Fibroblast of lung (primary cell): ENCODE measurements around the gene COL6A2. TPM values are rescaled to one million over a fixed set of nuclear protein-coding genes. Genes with fewer than 3 reads are reported as not detected.

Experiments used
- DNase-seq, 2 donors: peaks; one replicate each; pipeline versions ENCODE4 v3.0.0 to v3.0.0-alpha.2; 2010; ENCODE audit warnings: low read depth in 2 of 2
- H2AFZ ChIP-seq: 2 replicates; pipeline ENCODE4 v1.5.1; 2012; ENCODE audit warnings: low read length, control low read depth, inconsistent platforms
- H3K27ac ChIP-seq: 2 replicates; pipeline ENCODE4 v1.5.1; 2011; ENCODE audit warnings: low read length, control low read depth; ENCODE audit not compliant: insufficient read depth
- H3K27me3 ChIP-seq: 2 replicates; pipeline ENCODE4 v1.5.1; 2011; ENCODE audit warnings: mild to moderate bottlenecking, low read length; ENCODE audit not compliant: control insufficient read depth, insufficient read depth
- H3K36me3 ChIP-seq: 2 replicates; pipeline ENCODE4 v1.5.1; 2011; ENCODE audit warnings: low read length; ENCODE audit not compliant: control insufficient read depth, insufficient read depth
- H3K4me1 ChIP-seq: 2 replicates; pipeline ENCODE4 v1.5.1; 2011; ENCODE audit warnings: low read length; ENCODE audit not compliant: control insufficient read depth, insufficient read depth; ENCODE audit errors: extremely low read depth
- H3K4me2 ChIP-seq: 2 replicates; pipeline ENCODE4 v1.5.1; 2011; ENCODE audit warnings: low read length, control low read depth; ENCODE audit not compliant: insufficient read depth; ENCODE audit errors: extremely low read depth
- H3K4me3 ChIP-seq, 4 experiments: fragments of 200-600 bp in 1 of 4; sonication (generic) in 1 of 4; replicated peaks in 1 of 4; 2 replicates each; pipeline ENCODE4 v1.5.1; 2011 to 2016; ENCODE audit warnings: low read length in 4 of 4, low read depth in 3 of 4, mild to moderate bottlenecking in 3 of 4, control low read depth in 2 of 4, inconsistent platforms in 1 of 4, mixed read lengths in 1 of 4; ENCODE audit not compliant: insufficient read depth in 1 of 4; ENCODE audit errors: control extremely low read depth in 1 of 4
- H3K79me2 ChIP-seq: 2 replicates; pipeline ENCODE4 v1.5.1; 2012; ENCODE audit warnings: mild to moderate bottlenecking, low read length, inconsistent platforms; ENCODE audit not compliant: control insufficient read depth, insufficient read depth
- H3K9ac ChIP-seq: 2 replicates; pipeline ENCODE4 v1.5.1; 2011; ENCODE audit warnings: mild to moderate bottlenecking, low read length, control low read depth; ENCODE audit not compliant: insufficient read depth
- H3K9me3 ChIP-seq: 2 replicates; pipeline ENCODE4 v1.5.1; 2012; ENCODE audit warnings: low read depth, low read length; ENCODE audit not compliant: control insufficient read depth, insufficient read depth
- H4K20me1 ChIP-seq: 2 replicates; pipeline ENCODE4 v1.5.1; 2011; ENCODE audit warnings: low read length; ENCODE audit not compliant: control insufficient read depth, insufficient read depth; ENCODE audit errors: extremely low read depth
- CTCF ChIP-seq, 2 donors: IDR thresholded peaks in 1 of 2; conservative IDR thresholded peaks in 1 of 2; 1 replicate in 1 of 2; 2 replicates in 1 of 2; pipeline ENCODE4 v1.5.1; 2011 to 2012; ENCODE audit warnings: low read length in 2 of 2, control low read depth in 1 of 2, inconsistent platforms in 1 of 2, low read depth in 1 of 2, mild to moderate bottlenecking in 1 of 2
- EZH2 ChIP-seq: IDR thresholded peaks from 2 replicates; pipeline ENCODE4 v1.5.1; 2012; ENCODE audit warnings: low read length, control low read depth, mild to moderate bottlenecking; ENCODE audit errors: missing control alignments
- polyA plus RNA-seq, 2 donors: library from polyadenylated mRNA; depleted of rRNA in 1 of 2; stranded (reverse) in 1 of 2; unstranded in 1 of 2; fragments of >200 nt; gene quantifications; 2 replicates each; pipeline ENCODE4 v1.2.1, GENCODE V29; 2011 to 2012; ENCODE audit warnings: missing spikeins in 1 of 2
- total RNA-seq: library from RNA; depleted of rRNA; stranded (reverse); fragments of >200 nt; gene quantifications from 2 replicates; pipeline ENCODE4 v1.2.1, GENCODE V29; 2014

COL6A2 gene
- total and polyA plus RNA-seq, 2 donors (not counting 1 experiment from before 2014, with no cell fraction given) = 702 to 782 TPM

DNA sequence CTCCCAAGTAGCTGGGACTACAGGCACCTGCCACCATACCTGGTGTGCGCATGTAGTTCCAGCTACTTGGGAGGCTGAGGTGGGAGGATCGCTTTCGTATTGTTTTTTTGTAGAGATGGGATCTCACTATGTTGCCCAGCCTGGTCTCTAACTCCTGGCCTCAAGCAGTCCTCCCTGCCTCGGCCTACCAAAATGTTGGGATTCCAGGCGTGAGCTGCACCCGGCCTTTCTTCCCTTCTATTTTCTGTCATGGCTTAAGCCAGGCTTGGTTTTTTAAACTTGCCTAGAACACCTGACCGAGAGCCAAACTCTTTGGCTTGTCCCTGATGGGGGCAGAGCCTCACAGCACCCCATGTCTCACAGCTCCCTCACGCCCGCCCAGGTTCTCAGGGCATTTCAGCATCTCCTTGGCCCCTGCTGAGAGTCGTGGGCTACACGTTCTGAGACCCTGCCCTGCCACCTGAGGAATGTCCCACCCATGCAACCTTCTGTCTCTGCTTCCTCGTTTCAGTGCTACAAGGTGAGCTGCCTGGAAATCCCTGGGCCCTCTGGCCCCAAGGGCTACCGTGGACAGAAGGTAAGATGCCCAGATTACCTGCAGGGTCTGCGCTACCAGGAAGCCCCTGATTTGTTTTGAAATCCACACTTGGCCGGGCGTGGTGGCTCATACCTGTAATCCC lies 15.7 kb downstream of the COL6A2 start:
- H3K9ac ChIP-seq = no peak overlapping the region
- no peak for DNase-seq
- H3K4me3 ChIP-seq = no peak overlapping the region
- peaks cover 76% of the 10 kb centered on the region for H3K79me2 ChIP-seq
- TF ChIP-seq EZH2 = no peak
- no peak for TF ChIP-seq CTCF (conservative IDR thresholded peaks at IDR 0.05 in 1 of 2, IDR thresholded peaks at IDR 0.05 in 1 of 2; ENCODE audit: low read depth in 1 of 2, low read length in 2 of 2)
- H3K4me1 ChIP-seq = peaks cover 2% of the 10 kb centered on the region
- peaks cover 78% of the 10 kb centered on the region for H3K36me3 ChIP-seq
- H2AFZ ChIP-seq = no peak overlapping the region
- H3K27ac ChIP-seq = no peak overlapping the region
- no peaks in the 10 kb centered on the region for H3K9me3 ChIP-seq
- H4K20me1 ChIP-seq = peaks cover 1% of the 10 kb centered on the region
- H3K4me2 ChIP-seq = no peak overlapping the region
- H3K27me3 ChIP-seq = no peaks in the 10 kb centered on the region

DNA sequence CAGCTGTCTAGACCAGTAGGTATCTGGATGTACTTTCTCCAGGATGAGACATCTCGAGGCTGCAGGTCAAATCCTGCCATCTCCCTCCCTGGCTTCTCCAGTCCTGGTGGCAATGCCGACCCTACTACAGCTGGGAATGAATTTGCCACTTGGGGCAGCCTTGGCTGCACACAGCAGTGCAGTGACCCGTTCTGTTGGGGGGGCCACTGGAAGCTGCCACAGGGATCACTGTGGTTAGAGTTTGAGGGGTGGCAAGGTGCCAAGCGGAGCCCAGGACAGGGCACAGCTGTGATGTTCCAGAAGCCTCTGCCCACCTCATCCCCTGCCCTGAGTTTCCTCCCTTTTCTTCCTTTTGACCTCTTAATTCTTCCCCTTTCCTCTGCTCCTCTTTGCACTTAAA lies 17.1 kb downstream of the COL6A2 start:
- TF ChIP-seq EZH2 = no peak
- TF ChIP-seq CTCF (conservative IDR thresholded peaks at IDR 0.05 in 1 of 2, IDR thresholded peaks at IDR 0.05 in 1 of 2; ENCODE audit: low read depth in 1 of 2, low read length in 2 of 2) = no peak
- Histone ChIP-seq H3K9me3 (no peaks in the 10 kb centered on the region), H3K4me1 (peaks cover under 1% of the 10 kb centered on the region), H3K36me3 (peaks cover 80% of the 10 kb centered on the region), H4K20me1 (no peaks in the 10 kb centered on the region), H3K27ac (no peak overlapping the region), H3K4me3 (no peak overlapping the region), H3K9ac (no peak overlapping the region), H2AFZ (no peak overlapping the region), H3K79me2 (peaks cover 69% of the 10 kb centered on the region), H3K4me2 (no peak overlapping the region), H3K27me3 (no peaks in the 10 kb centered on the region)
- DNase-seq = no peak

- H3K4me1 ChIP-seq = no peaks in the 10 kb centered on the region
- peaks cover 77% of the 10 kb centered on the region for H3K36me3 ChIP-seq
- no peaks in the 10 kb centered on the region for H3K9me3 ChIP-seq
- H3K27me3 ChIP-seq = no peaks in the 10 kb centered on the region
- no peak overlapping the region for H3K4me2 ChIP-seq
- H3K79me2 ChIP-seq = peaks cover 64% of the 10 kb centered on the region
- H3K9ac ChIP-seq = no peak overlapping the region
- no peaks in the 10 kb centered on the region for H4K20me1 ChIP-seq
- H3K27ac ChIP-seq = no peak overlapping the region
- TF ChIP-seq EZH2 = no peak
- TF ChIP-seq CTCF (conservative IDR thresholded peaks at IDR 0.05 in 1 of 2, IDR thresholded peaks at IDR 0.05 in 1 of 2; ENCODE audit: low read depth in 1 of 2, low read length in 2 of 2) = no peak
- no peak for DNase-seq
- no peak overlapping the region for H3K4me3 ChIP-seq
- no peak overlapping the region for H2AFZ ChIP-seq
Measured at GRCh38 chr21:46115441-46116188, 17.7 kb downstream of the COL6A2 start.
